Left lung (tissue), 10 donors: ENCODE measurements around the gene EXD3. TPM values are rescaled to one million over a fixed set of nuclear protein-coding genes. Genes with fewer than 3 reads are reported as not detected.

Experiments
- ATAC-seq: fragments of 200-7000 bp; cut with Tn5 transposase; one replicate; pipeline ENCODE4 v1.9.1; 2020; ENCODE audit warnings: moderate library complexity
- DNase-seq, 4 donors: peaks; one replicate each; pipeline ENCODE4 v3.0.0-alpha.2; 2013 to 2020
- H3K27ac ChIP-seq, 2 donors: fragments of 200-600 bp; sonication (generic) in 1 of 2; one replicate each; pipeline versions ENCODE4 v1.5.0 to v1.8.0; 2020 to 2021
- H3K27me3 ChIP-seq, 2 donors: fragments of 200-600 bp; sonication (generic) in 1 of 2; one replicate each; pipeline versions ENCODE4 v1.5.0 to v1.8.0; 2020 to 2021
- H3K36me3 ChIP-seq, 2 donors: fragments of 200-600 bp; sonication (generic) in 1 of 2; one replicate each; pipeline versions ENCODE4 v1.5.0 to v1.8.0; 2020 to 2021
- H3K4me1 ChIP-seq, 2 donors: fragments of 200-600 bp; one replicate each; pipeline ENCODE4 v1.8.0; 2021
- H3K4me3 ChIP-seq, 2 donors: fragments of 200-600 bp; sonication (generic) in 1 of 2; one replicate each; pipeline versions ENCODE4 v1.5.0 to v1.8.0; 2020 to 2021; ENCODE audit warnings: mild to moderate bottlenecking in 1 of 2
- H3K9me3 ChIP-seq, 2 donors: fragments of 200-600 bp; sonication (generic) in 1 of 2; one replicate each; pipeline versions ENCODE4 v1.5.0 to v1.8.0; 2020 to 2021
- CTCF ChIP-seq, 2 donors: fragments of 200-600 bp; sonication (generic) in 1 of 2; IDR thresholded peaks; one replicate each; pipeline versions ENCODE4 v1.5.0 to v1.8.0; 2021; ENCODE audit warnings: antibody characterized with exemption in 2 of 2
- intact Hi-C, 2 donors: fragments of 100-400 bp; cut with DNase I; formaldehyde crosslinking; loops; one replicate each; pipeline versions ENCODE4 v1.11.2 to v1.14.2; 2022
- polyA plus RNA-seq, 6 donors: library from polyadenylated mRNA; unstranded; fragments of 120-200 nt; gene quantifications; one replicate each; pipeline ENCODE4 v1.2.1, GENCODE V29; 2013; ENCODE audit not compliant: insufficient read length in 6 of 6
- total RNA-seq, 2 donors: library from RNA; stranded (reverse); fragmentation: NEBNext Ultra II Directional; extraction: Animal tissue kit (Norgen Biotek cat#: 25700); gene quantifications; one replicate each; pipeline ENCODE4 v1.2.1, GENCODE V29; 2021
- donor health status: DM: no; HTN: yes; CAD: no.
- donor health status: DM: no; HTN: no; CAD: no.

Gene EXD3
- total and polyA plus RNA-seq, 8 donors, result 13.2 to 21.8 (median 16.6) TPM

GRCh38 chr9:137463931-137464290 lies 40.9 kb upstream of the EXD3 start:
- no peak for ATAC-seq
- TF ChIP-seq CTCF (IDR thresholded peaks at IDR 0.05), result no peak
- intact Hi-C loops, result no loop called here
- peaks cover 3 to 11% of the 10 kb centered on the region in 2 donors for H3K4me1 ChIP-seq
- H3K36me3 ChIP-seq, result no peaks in the 10 kb centered on the region
- H3K4me3 ChIP-seq, result no peak overlapping the region
- peaks cover 0 to 17% of the 10 kb centered on the region in 2 donors for H3K27me3 ChIP-seq
- no peaks in the 10 kb centered on the region for H3K9me3 ChIP-seq
- no peak overlapping the region for H3K27ac ChIP-seq
- DNase-seq, result peak in 1 of 4 donors; percentile 28

GRCh38 chr9:137462986-137463930 lies 40.3 kb upstream of the EXD3 start:
- no peaks in the 10 kb centered on the region for H3K9me3 ChIP-seq
- TF ChIP-seq CTCF (IDR thresholded peaks at IDR 0.05), result no peak
- peaks cover 6 to 18% of the 10 kb centered on the region in 2 donors for H3K4me1 ChIP-seq
- no peaks in the 10 kb centered on the region for H3K36me3 ChIP-seq
- H3K27ac ChIP-seq, result no peak overlapping the region
- no peak overlapping the region for H3K4me3 ChIP-seq
- H3K27me3 ChIP-seq, result peaks cover 0 to 24% of the 10 kb centered on the region in 2 donors
- intact Hi-C loops, result no loop called here
- DNase-seq, result peak in 2 of 4 donors; percentile 30 to 76
- no peak for ATAC-seq

- Histone ChIP-seq H3K27me3 (peaks cover 0 to 27% of the 10 kb centered on the region in 2 donors), H3K9me3 (no peaks in the 10 kb centered on the region), H3K4me3 (no peak overlapping the region), H3K27ac (no peak overlapping the region), H3K36me3 (no peaks in the 10 kb centered on the region), H3K4me1 (peaks cover 11 to 25% of the 10 kb centered on the region in 2 donors)
- TF ChIP-seq CTCF (IDR thresholded peaks at IDR 0.05), result no peak
- peak in 2 of 4 donors; percentile 22 to 78 for DNase-seq
- ATAC-seq, result no peak
- intact Hi-C loops, result no loop called here
These were observed 39.5 kb upstream of the EXD3 start for GRCh38 chr9:137462396-137462985.

- no peak for TF ChIP-seq CTCF (IDR thresholded peaks at IDR 0.05)
- H3K9me3 ChIP-seq, result no peaks in the 10 kb centered on the region
- peak in 3 of 4 donors; percentile 47 to 91 (median 56) for DNase-seq
- peak overlapping the region in 1 of 2 donors; percentile 11 for H3K4me3 ChIP-seq
- no peaks in the 10 kb centered on the region for H3K36me3 ChIP-seq
- intact Hi-C loops, result no loop called here
- peaks cover 11 to 29% of the 10 kb centered on the region in 2 donors for H3K4me1 ChIP-seq
- peaks cover 0 to 27% of the 10 kb centered on the region in 2 donors for H3K27me3 ChIP-seq
- ATAC-seq, result no peak
- no peak overlapping the region for H3K27ac ChIP-seq
These were observed 38.9 kb upstream of the EXD3 start for GRCh38 chr9:137461663-137462395.
